Hepatocyte (in vitro differentiated cells): ENCODE data around the gene CYFIP1. TPM values are rescaled to one million over a fixed set of nuclear protein-coding genes. Genes with fewer than 3 reads are reported as not detected.

Source experiments
- DNase-seq: peaks from one replicate; pipeline ENCODE4 v3.0.0-alpha.2; 2016; ENCODE audit warnings: low spot score
- H2AFZ ChIP-seq: fragments of 200-600 bp; sonication (generic); 2 replicates; pipeline ENCODE4 v1.6.0; 2016; ENCODE audit warnings: antibody characterized with exemption, mild to moderate bottlenecking
- H3K27ac ChIP-seq: fragments of 200-600 bp; sonication (generic); 2 replicates; pipeline ENCODE4 v1.5.1; 2016; ENCODE audit warnings: mild to moderate bottlenecking
- H3K27me3 ChIP-seq: fragments of 200-600 bp; sonication (generic); 2 replicates; pipeline ENCODE4 v1.6.1; 2016
- H3K36me3 ChIP-seq: fragments of 200-600 bp; sonication (generic); replicated peaks from 2 replicates; pipeline ENCODE4 v1.5.1; 2016; ENCODE audit warnings: low read depth; ENCODE audit not compliant: insufficient read depth
- H3K4me1 ChIP-seq: fragments of 200-600 bp; sonication (generic); 2 replicates; pipeline ENCODE4 v1.5.1; 2016; ENCODE audit warnings: mild to moderate bottlenecking, moderate library complexity; ENCODE audit not compliant: insufficient read depth
- H3K4me2 ChIP-seq: fragments of 200-600 bp; sonication (generic); 2 replicates; pipeline ENCODE4 v1.6.0; 2016
- H3K4me3 ChIP-seq: fragments of 200-600 bp; sonication (generic); 2 replicates; pipeline ENCODE4 v1.5.1; 2016; ENCODE audit warnings: mild to moderate bottlenecking
- H3K79me2 ChIP-seq: fragments of 200-600 bp; sonication (generic); 2 replicates; pipeline ENCODE4 v1.6.0; 2017; ENCODE audit warnings: mild to moderate bottlenecking
- H3K9me2 ChIP-seq: fragments of 200-600 bp; sonication (generic); replicated peaks from 2 replicates; pipeline ENCODE4 v1.6.0; 2017; ENCODE audit warnings: mild to moderate bottlenecking; ENCODE audit not compliant: insufficient read depth
- H3K9me3 ChIP-seq: fragments of 200-600 bp; sonication (generic); 2 replicates; pipeline ENCODE4 v1.5.1; 2016; ENCODE audit warnings: low read depth, mild to moderate bottlenecking
- H4K20me1 ChIP-seq: fragments of 200-600 bp; sonication (generic); 2 replicates; pipeline ENCODE4 v1.6.0; 2016; ENCODE audit warnings: mild to moderate bottlenecking; ENCODE audit not compliant: insufficient read depth, poor library complexity, severe bottlenecking
- CTCF ChIP-seq: fragments of 200-600 bp; sonication (generic); IDR thresholded peaks from 2 replicates; pipeline ENCODE4 v1.5.1; 2016; ENCODE audit warnings: antibody characterized with exemption, mild to moderate bottlenecking; ENCODE audit not compliant: poor library complexity
- EZH2 ChIP-seq: fragments of 200-600 bp; sonication (generic); IDR thresholded peaks from 2 replicates; pipeline ENCODE4 v1.6.1; 2016; ENCODE audit warnings: antibody characterized with exemption, mild to moderate bottlenecking, borderline replicate concordance
- EZH2phosphoT487 ChIP-seq: fragments of 200-600 bp; sonication (generic); IDR thresholded peaks from one replicate; pipeline ENCODE4 v1.6.1; 2018; ENCODE audit warnings: antibody characterized with exemption, mild to moderate bottlenecking, low read depth, moderate library complexity; ENCODE audit not compliant: unreplicated experiment, severe bottlenecking
- WGBS: methylation state at CpG from one replicate; pipeline ENCODE4 v1.1.6; 2016; ENCODE audit warnings: low lambda C conversion rate; ENCODE audit errors: missing lambda C conversion rate; 5-methylcytosine and 5-hydroxymethylcytosine counted together
- polyA plus RNA-seq: library from polyadenylated mRNA; unstranded; fragments of >200 nt; fragmentation: Nextera tagmentation; extraction: Ambion mirVana; gene quantifications from 2 replicates; pipeline ENCODE4 v1.2.1, GENCODE V29; 2016
- total RNA-seq: library from RNA; depleted of rRNA; stranded (reverse); fragments of >200 nt; gene quantifications from 2 replicates; pipeline ENCODE4 v1.2.3, GENCODE V29; 2014

CYFIP1 gene
- total and polyA plus RNA-seq, 2 experiments from 2014 or later: 73.4 to 92.2 TPM

GRCh38 chr15:22933641-22934061 lies 46.5 kb downstream of the CYFIP1 start:
- H2AFZ ChIP-seq: no peak overlapping the region
- no peaks in the 10 kb centered on the region for H4K20me1 ChIP-seq
- H3K4me3 ChIP-seq: no peak overlapping the region
- H3K4me2 ChIP-seq: no peak overlapping the region
- no peak overlapping the region for H3K27ac ChIP-seq
- no peaks in the 10 kb centered on the region for H3K27me3 ChIP-seq
- no peak for TF ChIP-seq EZH2
- no peak for TF ChIP-seq CTCF
- no peak for TF ChIP-seq EZH2phosphoT487
- no peak for DNase-seq
- H3K4me1 ChIP-seq: no peaks in the 10 kb centered on the region
- no peaks in the 10 kb centered on the region for H3K79me2 ChIP-seq
- WGBS: 73% methylated on average over 9 of the region's 9 CpGs
- no peaks in the 10 kb centered on the region for H3K9me3 ChIP-seq
- no peaks in the 10 kb centered on the region for H3K9me2 ChIP-seq
- no peaks in the 10 kb centered on the region for H3K36me3 ChIP-seq

GRCh38 chr15:22931784-22932536 lies 48.2 kb downstream of the CYFIP1 start:
- H3K9me2 ChIP-seq: no peaks in the 10 kb centered on the region

GRCh38 chr15:22930782-22931484 lies 49.2 kb downstream of the CYFIP1 start:
- Histone ChIP-seq H3K79me2 (no peaks in the 10 kb centered on the region), H4K20me1 (no peaks in the 10 kb centered on the region), H2AFZ (no peak overlapping the region), H3K9me2 (no peaks in the 10 kb centered on the region), H3K36me3 (no peaks in the 10 kb centered on the region), H3K4me3 (no peak overlapping the region), H3K9me3 (no peaks in the 10 kb centered on the region), H3K27ac (no peak overlapping the region), H3K4me1 (no peaks in the 10 kb centered on the region), H3K27me3 (no peaks in the 10 kb centered on the region), H3K4me2 (no peak overlapping the region)
- DNase-seq: no peak
- TF ChIP-seq EZH2phosphoT487 (no peak), CTCF (no peak), EZH2 (no peak)
- 95% methylated on average over 10 of the region's 10 CpGs for WGBS

More at GRCh38 chr15:22931784-22932536, 48.2 kb downstream of the CYFIP1 start:
- Histone ChIP-seq H3K4me2 (no peak overlapping the region), H3K79me2 (no peaks in the 10 kb centered on the region), H3K27me3 (no peaks in the 10 kb centered on the region), H3K36me3 (no peaks in the 10 kb centered on the region), H3K4me3 (no peak overlapping the region), H4K20me1 (no peaks in the 10 kb centered on the region), H3K9me3 (no peaks in the 10 kb centered on the region), H3K27ac (no peak overlapping the region), H2AFZ (no peak overlapping the region), H3K4me1 (no peaks in the 10 kb centered on the region)
- 93% methylated on average over 28 of the region's 28 CpGs for WGBS
- TF ChIP-seq CTCF: no peak
- TF ChIP-seq EZH2phosphoT487: no peak
- no peak for TF ChIP-seq EZH2
- no peak for DNase-seq
